ENCODE measurements around the gene PSMG4.

The PSMG4 gene

DNA sequence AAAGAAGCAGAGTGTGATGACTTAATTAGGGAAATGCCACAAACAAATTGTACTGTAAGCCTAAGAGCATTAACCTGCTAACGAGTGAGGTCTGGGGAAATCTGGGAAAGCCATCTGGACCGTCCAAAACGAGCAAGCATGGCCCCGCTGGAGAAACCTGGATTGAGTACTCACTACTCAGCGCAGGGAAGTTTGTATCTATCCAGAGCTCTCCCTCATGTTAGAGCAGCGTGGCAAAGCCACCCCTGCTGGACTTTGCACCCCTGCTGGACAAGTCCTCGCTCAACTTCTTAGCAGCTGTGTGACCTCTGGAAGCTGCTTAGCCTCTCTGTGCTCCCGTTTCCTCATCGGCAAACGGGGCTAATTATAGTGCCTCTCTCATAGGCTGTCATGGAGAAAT is 37.3 kb downstream of the PSMG4 start:
- TF ChIP-seq GABPA (IDR thresholded peaks at IDR 0.05; ENCODE audit: low read depth) (no peak), POLR2AphosphoS5 (IDR thresholded peaks at IDR 0.05; ENCODE audit: low read depth) (no peak), SPI1 (IDR thresholded peaks at IDR 0.05; ENCODE audit: borderline replicate concordance, low read depth) (no peak)
- TF ChIP-seq, protein P1, sequence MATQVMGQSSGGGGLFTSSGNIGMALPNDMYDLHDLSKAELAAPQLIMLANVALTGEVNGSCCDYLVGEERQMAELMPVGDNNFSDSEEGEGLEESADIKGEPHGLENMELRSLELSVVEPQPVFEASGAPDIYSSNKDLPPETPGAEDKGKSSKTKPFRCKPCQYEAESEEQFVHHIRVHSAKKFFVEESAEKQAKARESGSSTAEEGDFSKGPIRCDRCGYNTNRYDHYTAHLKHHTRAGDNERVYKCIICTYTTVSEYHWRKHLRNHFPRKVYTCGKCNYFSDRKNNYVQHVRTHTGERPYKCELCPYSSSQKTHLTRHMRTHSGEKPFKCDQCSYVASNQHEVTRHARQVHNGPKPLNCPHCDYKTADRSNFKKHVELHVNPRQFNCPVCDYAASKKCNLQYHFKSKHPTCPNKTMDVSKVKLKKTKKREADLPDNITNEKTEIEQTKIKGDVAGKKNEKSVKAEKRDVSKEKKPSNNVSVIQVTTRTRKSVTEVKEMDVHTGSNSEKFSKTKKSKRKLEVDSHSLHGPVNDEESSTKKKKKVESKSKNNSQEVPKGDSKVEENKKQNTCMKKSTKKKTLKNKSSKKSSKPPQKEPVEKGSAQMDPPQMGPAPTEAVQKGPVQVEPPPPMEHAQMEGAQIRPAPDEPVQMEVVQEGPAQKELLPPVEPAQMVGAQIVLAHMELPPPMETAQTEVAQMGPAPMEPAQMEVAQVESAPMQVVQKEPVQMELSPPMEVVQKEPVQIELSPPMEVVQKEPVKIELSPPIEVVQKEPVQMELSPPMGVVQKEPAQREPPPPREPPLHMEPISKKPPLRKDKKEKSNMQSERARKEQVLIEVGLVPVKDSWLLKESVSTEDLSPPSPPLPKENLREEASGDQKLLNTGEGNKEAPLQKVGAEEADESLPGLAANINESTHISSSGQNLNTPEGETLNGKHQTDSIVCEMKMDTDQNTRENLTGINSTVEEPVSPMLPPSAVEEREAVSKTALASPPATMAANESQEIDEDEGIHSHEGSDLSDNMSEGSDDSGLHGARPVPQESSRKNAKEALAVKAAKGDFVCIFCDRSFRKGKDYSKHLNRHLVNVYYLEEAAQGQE (IDR thresholded peaks at IDR 0.05; ENCODE audit: insufficient replicate concordance, low read depth), result no peak
- TF ChIP-seq, protein P2, sequence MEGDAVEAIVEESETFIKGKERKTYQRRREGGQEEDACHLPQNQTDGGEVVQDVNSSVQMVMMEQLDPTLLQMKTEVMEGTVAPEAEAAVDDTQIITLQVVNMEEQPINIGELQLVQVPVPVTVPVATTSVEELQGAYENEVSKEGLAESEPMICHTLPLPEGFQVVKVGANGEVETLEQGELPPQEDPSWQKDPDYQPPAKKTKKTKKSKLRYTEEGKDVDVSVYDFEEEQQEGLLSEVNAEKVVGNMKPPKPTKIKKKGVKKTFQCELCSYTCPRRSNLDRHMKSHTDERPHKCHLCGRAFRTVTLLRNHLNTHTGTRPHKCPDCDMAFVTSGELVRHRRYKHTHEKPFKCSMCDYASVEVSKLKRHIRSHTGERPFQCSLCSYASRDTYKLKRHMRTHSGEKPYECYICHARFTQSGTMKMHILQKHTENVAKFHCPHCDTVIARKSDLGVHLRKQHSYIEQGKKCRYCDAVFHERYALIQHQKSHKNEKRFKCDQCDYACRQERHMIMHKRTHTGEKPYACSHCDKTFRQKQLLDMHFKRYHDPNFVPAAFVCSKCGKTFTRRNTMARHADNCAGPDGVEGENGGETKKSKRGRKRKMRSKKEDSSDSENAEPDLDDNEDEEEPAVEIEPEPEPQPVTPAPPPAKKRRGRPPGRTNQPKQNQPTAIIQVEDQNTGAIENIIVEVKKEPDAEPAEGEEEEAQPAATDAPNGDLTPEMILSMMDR (IDR thresholded peaks at IDR 0.05; ENCODE audit: insufficient read depth, low read length), result no peak
- no peak for DNase-seq (ENCODE audit: low read depth in 1 of 2, low spot score in 1 of 2)
- Histone ChIP-seq H3K27ac (replicated peaks) (no peak overlapping the region), H3K27me3 (ENCODE audit: insufficient read depth, poor library complexity, severe bottlenecking) (peaks cover 2% of the 10 kb centered on the region), H3K4me3 (replicated peaks; ENCODE audit: insufficient read depth, low read length) (no peak overlapping the region)

DNA sequence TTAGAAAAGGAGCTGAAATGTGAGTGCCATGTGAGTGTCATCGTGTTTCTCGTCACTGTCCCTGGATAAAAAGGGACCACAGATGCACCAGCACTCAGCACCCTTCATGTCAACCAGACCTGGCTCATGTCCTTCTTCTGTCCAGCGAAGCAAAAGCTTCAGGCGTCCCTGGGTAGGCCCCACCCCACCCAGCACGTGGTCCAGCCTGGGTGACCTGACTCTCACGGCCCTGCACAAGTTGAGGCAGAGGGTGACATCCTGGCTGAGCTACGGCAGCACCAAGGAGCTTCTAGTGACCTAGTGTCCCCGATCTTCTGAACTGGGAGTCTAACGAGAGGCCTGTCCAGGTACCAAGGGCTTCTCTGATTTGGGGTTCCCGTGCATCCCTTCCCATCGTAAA is 37.8 kb downstream of the PSMG4 start:
- no peak for TF ChIP-seq SPI1 (IDR thresholded peaks at IDR 0.05; ENCODE audit: borderline replicate concordance, low read depth)
- TF ChIP-seq, protein P2 (IDR thresholded peaks at IDR 0.05; ENCODE audit: insufficient read depth, low read length), result no peak
- TF ChIP-seq, protein P1 (IDR thresholded peaks at IDR 0.05; ENCODE audit: insufficient replicate concordance, low read depth), result no peak
- no peak for TF ChIP-seq POLR2AphosphoS5 (IDR thresholded peaks at IDR 0.05; ENCODE audit: low read depth)
- TF ChIP-seq GABPA (IDR thresholded peaks at IDR 0.05; ENCODE audit: low read depth), result no peak
- DNase-seq (ENCODE audit: low read depth in 1 of 2, low spot score in 1 of 2), result no peak

DNA sequence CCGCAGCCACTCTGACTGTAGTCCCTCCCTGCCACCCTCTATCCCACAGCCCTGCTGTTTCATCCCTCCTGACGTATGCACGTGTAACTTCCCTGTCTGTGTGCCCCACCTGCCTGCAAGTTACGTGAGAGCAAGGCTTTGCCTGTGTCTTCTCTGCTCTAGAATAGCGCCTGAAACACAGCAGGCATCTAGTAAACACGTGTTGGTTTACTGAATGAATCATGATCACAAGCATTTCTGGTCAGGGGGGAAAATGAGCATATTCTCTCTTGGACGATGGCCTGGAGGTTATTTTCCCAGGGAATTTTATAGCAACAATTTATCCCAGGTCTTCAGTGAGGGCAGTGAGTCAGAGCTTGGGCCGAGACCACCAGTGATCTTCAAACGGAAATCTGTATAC is 38.3 kb downstream of the PSMG4 start:
- TF ChIP-seq SPI1 (IDR thresholded peaks at IDR 0.05; ENCODE audit: borderline replicate concordance, low read depth), result no peak
- TF ChIP-seq, protein P2 (IDR thresholded peaks at IDR 0.05; ENCODE audit: insufficient read depth, low read length), result no peak
- TF ChIP-seq, protein P1 (IDR thresholded peaks at IDR 0.05; ENCODE audit: insufficient replicate concordance, low read depth), result no peak
- TF ChIP-seq GABPA (IDR thresholded peaks at IDR 0.05; ENCODE audit: low read depth), result no peak
- TF ChIP-seq POLR2AphosphoS5 (IDR thresholded peaks at IDR 0.05; ENCODE audit: low read depth), result no peak
- H3K27me3 ChIP-seq (ENCODE audit: insufficient read depth, poor library complexity, severe bottlenecking), result peaks cover under 1% of the 10 kb centered on the region

More for the DNA sequence above, 37.8 kb downstream of the PSMG4 start:
- H3K4me3 ChIP-seq (replicated peaks; ENCODE audit: insufficient read depth, low read length), result no peak overlapping the region
- peaks cover 2% of the 10 kb centered on the region for H3K27me3 ChIP-seq (ENCODE audit: insufficient read depth, poor library complexity, severe bottlenecking)
- H3K27ac ChIP-seq (replicated peaks), result no peak overlapping the region

More for the DNA sequence above, 38.3 kb downstream of the PSMG4 start:
- no peak for DNase-seq (ENCODE audit: low read depth in 1 of 2, low spot score in 1 of 2)
- H3K27ac ChIP-seq (replicated peaks), result no peak overlapping the region
- no peak overlapping the region for H3K4me3 ChIP-seq (replicated peaks; ENCODE audit: insufficient read depth, low read length)

Measured in HL-60 (cell line).